22Rv1 (cell line): Measurements from ENCODE around the gene ANKRD13C.

Experiments used
- ZFX ChIP-seq: fragments of 450-650 bp; IDR thresholded peaks from 2 replicates; pipeline ENCODE4 v1.6.1; 2017; ENCODE audit warnings: antibody characterized with exemption, borderline replicate concordance
- TF ChIP-seq, protein P1 (sequence below): fragments of 450-650 bp; IDR thresholded peaks from 2 replicates; pipeline ENCODE4 v1.5.1; 2017; ENCODE audit warnings: mild to moderate bottlenecking

DNA sequence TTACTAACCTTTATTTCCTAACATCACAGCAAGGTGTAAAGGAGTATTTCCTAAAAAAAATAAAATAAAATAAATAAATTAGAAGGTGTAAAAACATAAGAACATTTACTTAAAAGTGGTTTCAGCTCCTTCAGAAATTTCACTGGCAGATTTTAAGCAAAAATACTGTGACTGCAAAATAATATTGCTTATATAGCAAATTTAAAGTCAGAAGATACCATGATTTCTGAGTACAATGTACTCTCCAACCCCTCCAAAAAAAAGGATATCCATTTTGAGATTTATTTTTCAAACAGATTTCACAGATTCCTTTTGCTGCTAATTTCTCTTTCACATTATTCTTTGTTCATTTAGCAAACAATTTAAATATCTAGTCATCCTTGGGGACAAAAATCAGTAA is 18.5 kb downstream of the ANKRD13C start:
- TF ChIP-seq, protein P1, sequence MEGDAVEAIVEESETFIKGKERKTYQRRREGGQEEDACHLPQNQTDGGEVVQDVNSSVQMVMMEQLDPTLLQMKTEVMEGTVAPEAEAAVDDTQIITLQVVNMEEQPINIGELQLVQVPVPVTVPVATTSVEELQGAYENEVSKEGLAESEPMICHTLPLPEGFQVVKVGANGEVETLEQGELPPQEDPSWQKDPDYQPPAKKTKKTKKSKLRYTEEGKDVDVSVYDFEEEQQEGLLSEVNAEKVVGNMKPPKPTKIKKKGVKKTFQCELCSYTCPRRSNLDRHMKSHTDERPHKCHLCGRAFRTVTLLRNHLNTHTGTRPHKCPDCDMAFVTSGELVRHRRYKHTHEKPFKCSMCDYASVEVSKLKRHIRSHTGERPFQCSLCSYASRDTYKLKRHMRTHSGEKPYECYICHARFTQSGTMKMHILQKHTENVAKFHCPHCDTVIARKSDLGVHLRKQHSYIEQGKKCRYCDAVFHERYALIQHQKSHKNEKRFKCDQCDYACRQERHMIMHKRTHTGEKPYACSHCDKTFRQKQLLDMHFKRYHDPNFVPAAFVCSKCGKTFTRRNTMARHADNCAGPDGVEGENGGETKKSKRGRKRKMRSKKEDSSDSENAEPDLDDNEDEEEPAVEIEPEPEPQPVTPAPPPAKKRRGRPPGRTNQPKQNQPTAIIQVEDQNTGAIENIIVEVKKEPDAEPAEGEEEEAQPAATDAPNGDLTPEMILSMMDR = no peak
- TF ChIP-seq ZFX = no peak
